ENCODE data around the gene FDX1.

DNA sequence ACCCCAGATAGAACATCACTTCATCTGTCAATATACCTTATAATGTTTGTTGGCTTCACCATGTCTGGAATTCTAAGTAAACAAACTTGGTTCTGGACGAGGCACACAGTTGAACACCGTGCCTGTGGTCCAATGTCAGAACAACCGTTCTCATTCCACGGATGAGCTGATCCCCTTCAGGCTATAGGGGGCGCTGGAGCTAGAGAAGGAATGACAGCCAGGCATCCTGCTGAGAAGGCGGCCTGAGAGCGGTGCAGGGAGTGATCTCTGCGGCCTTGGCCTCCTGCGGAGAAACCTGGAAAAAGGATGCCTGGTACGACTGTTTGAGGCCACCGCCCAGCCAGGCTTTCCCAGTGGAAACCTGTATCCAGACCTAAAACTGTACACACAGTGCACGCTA is 48.7 kb downstream of the FDX1 start:
- TF ChIP-seq NR3C1 (IDR thresholded peaks at IDR 0.05) (no peak), POLR2AphosphoS2 (conservative IDR thresholded peaks at IDR 0.05; ENCODE audit: low read length) (no peak), POLR2A (IDR thresholded peaks at IDR 0.05; ENCODE audit: low read length) (no peak), MAFK (IDR thresholded peaks at IDR 0.05; ENCODE audit: partially characterized antibody) (no peak), EP300 (IDR thresholded peaks at IDR 0.05) (no peak), RAD21 (conservative IDR thresholded peaks at IDR 0.05 in 1 of 2, IDR thresholded peaks at IDR 0.05 in 1 of 2) (no peak)
- TF ChIP-seq, protein P1, sequence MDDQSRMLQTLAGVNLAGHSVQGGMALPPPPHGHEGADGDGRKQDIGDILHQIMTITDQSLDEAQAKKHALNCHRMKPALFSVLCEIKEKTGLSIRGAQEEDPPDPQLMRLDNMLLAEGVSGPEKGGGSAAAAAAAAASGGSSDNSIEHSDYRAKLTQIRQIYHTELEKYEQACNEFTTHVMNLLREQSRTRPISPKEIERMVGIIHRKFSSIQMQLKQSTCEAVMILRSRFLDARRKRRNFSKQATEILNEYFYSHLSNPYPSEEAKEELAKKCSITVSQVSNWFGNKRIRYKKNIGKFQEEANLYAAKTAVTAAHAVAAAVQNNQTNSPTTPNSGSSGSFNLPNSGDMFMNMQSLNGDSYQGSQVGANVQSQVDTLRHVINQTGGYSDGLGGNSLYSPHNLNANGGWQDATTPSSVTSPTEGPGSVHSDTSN (IDR thresholded peaks at IDR 0.05): no peak
- TF ChIP-seq, protein P2, sequence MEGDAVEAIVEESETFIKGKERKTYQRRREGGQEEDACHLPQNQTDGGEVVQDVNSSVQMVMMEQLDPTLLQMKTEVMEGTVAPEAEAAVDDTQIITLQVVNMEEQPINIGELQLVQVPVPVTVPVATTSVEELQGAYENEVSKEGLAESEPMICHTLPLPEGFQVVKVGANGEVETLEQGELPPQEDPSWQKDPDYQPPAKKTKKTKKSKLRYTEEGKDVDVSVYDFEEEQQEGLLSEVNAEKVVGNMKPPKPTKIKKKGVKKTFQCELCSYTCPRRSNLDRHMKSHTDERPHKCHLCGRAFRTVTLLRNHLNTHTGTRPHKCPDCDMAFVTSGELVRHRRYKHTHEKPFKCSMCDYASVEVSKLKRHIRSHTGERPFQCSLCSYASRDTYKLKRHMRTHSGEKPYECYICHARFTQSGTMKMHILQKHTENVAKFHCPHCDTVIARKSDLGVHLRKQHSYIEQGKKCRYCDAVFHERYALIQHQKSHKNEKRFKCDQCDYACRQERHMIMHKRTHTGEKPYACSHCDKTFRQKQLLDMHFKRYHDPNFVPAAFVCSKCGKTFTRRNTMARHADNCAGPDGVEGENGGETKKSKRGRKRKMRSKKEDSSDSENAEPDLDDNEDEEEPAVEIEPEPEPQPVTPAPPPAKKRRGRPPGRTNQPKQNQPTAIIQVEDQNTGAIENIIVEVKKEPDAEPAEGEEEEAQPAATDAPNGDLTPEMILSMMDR (IDR thresholded peaks at IDR 0.05): no peak

Data from A549 (cell line).